ENCODE measurements around the gene AP2M1.

The AP2M1 gene

GRCh38 chr3:184180165-184180564, 5.5 kb downstream of the AP2M1 start:
- DNase-seq (ENCODE audit: low read depth in 3 of 3) = no peak

- DNase-seq (ENCODE audit: low read depth in 3 of 3) = no peak
Measured at GRCh38 chr3:184181596-184181995, 6.9 kb downstream of the AP2M1 start.

- DNase-seq (ENCODE audit: low read depth in 3 of 3) = no peak
Measured at GRCh38 chr3:184183679-184184078, 9.0 kb downstream of the AP2M1 start.

GRCh38 chr3:184184546-184185230, 10.0 kb downstream of the AP2M1 start:
- no peak for DNase-seq (ENCODE audit: low read depth in 3 of 3)

GRCh38 chr3:184185461-184186183, 11.0 kb downstream of the AP2M1 start:
- peak; percentile 99 for DNase-seq (ENCODE audit: low read depth in 3 of 3)

- peak in 1 of 3 donors; percentile 20 for DNase-seq (ENCODE audit: low read depth in 3 of 3)
Measured at GRCh38 chr3:184186184-184186901, 11.7 kb downstream of the AP2M1 start, which contains the start of gene ABCF3. TSS of gene ABCF3 (plus strand) at chr3:184186199. CDS start at chr3:184186208, 9 bp downstream.

GRCh38 chr3:184186902-184187207, 12.2 kb downstream of the AP2M1 start:
- DNase-seq (ENCODE audit: low read depth in 3 of 3) = no peak

GRCh38 chr3:184188080-184188479, 13.4 kb downstream of the AP2M1 start:
- DNase-seq (ENCODE audit: low read depth in 3 of 3) = no peak

GRCh38 chr3:184189421-184189820, 14.8 kb downstream of the AP2M1 start:
- DNase-seq (ENCODE audit: low read depth in 3 of 3) = no peak

- no peak for DNase-seq (ENCODE audit: low read depth in 3 of 3)
Measured at GRCh38 chr3:184192889-184193288, 18.2 kb downstream of the AP2M1 start.

GRCh38 chr3:184193991-184194539, 19.4 kb downstream of the AP2M1 start:
- no peak for DNase-seq (ENCODE audit: low read depth in 3 of 3)

GRCh38 chr3:184196536-184196935, 21.9 kb downstream of the AP2M1 start:
- no peak for DNase-seq (ENCODE audit: low read depth in 3 of 3)

- no peak for DNase-seq (ENCODE audit: low read depth in 3 of 3)
Measured at GRCh38 chr3:184198509-184198908, 23.9 kb downstream of the AP2M1 start.

- no peak for DNase-seq (ENCODE audit: low read depth in 3 of 3)
Measured at GRCh38 chr3:184200825-184201224, 26.2 kb downstream of the AP2M1 start.

- DNase-seq (ENCODE audit: low read depth in 3 of 3) = no peak
Measured at GRCh38 chr3:184203526-184203925, 28.9 kb downstream of the AP2M1 start.

GRCh38 chr3:184209146-184209923, 34.7 kb downstream of the AP2M1 start:
- DNase-seq (ENCODE audit: low read depth in 3 of 3) = no peak

- DNase-seq (ENCODE audit: low read depth in 3 of 3) = no peak
Measured at GRCh38 chr3:184211297-184211696, 36.6 kb downstream of the AP2M1 start.

- no peak for DNase-seq (ENCODE audit: low read depth in 3 of 3)
Measured at GRCh38 chr3:184211718-184212117, 37.1 kb downstream of the AP2M1 start.

GRCh38 chr3:184218814-184219213, 44.2 kb downstream of the AP2M1 start:
- no peak for DNase-seq (ENCODE audit: low read depth in 3 of 3)

GRCh38 chr3:184222521-184222920, 47.9 kb downstream of the AP2M1 start:
- DNase-seq (ENCODE audit: low read depth in 3 of 3) = no peak

- DNase-seq (ENCODE audit: low read depth in 3 of 3) = no peak
Measured at GRCh38 chr3:184223946-184224345, 49.3 kb downstream of the AP2M1 start.

- DNase-seq (ENCODE audit: low read depth in 3 of 3) = peak in 2 of 3 donors; percentile 24 to 37
Measured at GRCh38 chr3:184227481-184227935, 52.9 kb downstream of the AP2M1 start.

Data from stimulated activated CD4-positive, alpha-beta T cell treated with anti-CD3 and anti-CD28 coated beads, TNF-alpha, amount 100 ng/mL, for 48 hours (primary cell).